Erythroblast (primary cell): Measurements from ENCODE around the gene GRB14.
"Not testable (repeated sequence)": the region's sequence is repeated elsewhere in the genome, so short reads cannot be mapped to it uniquely, and the experiment has no call there.

Experiments
- GATA1 ChIP-seq: IDR thresholded peaks from 2 replicates; pipeline ENCODE4 v1.6.1; 2011; ENCODE audit warnings: low read depth, mild to moderate bottlenecking, control low read depth, low read length, moderate library complexity
- POLR2A ChIP-seq: IDR thresholded peaks from 2 replicates; pipeline ENCODE4 v1.6.1; 2011; ENCODE audit warnings: mild to moderate bottlenecking, low read length

GRCh38 chr2:164549705-164550104, 71.6 kb downstream of the GRB14 start:
- TF ChIP-seq POLR2A, GATA1: not testable (repeated sequence)
